GM18511 (cell line): Measurements from ENCODE around the gene FHL2.
"Not testable (repeated sequence)": the region's sequence is repeated elsewhere in the genome, so short reads cannot be mapped to it uniquely, and the experiment has no call there.

Source experiments
- ATAC-seq: cut with Tn5 transposase; IDR thresholded peaks from one replicate; pipeline ENCODE4 v1.9.1; 2021; ENCODE audit warnings: mild to moderate bottlenecking, moderate library complexity; ENCODE audit not compliant: unreplicated experiment

The FHL2 gene

GRCh38 chr2:105398336-105399206 lies at the start of gene FHL2:
TSS of gene FHL2 (minus strand) at chr2:105399051. CDS start at chr2:105386516, 12,535 bp downstream.
- peak; percentile 99 for ATAC-seq

DNA sequence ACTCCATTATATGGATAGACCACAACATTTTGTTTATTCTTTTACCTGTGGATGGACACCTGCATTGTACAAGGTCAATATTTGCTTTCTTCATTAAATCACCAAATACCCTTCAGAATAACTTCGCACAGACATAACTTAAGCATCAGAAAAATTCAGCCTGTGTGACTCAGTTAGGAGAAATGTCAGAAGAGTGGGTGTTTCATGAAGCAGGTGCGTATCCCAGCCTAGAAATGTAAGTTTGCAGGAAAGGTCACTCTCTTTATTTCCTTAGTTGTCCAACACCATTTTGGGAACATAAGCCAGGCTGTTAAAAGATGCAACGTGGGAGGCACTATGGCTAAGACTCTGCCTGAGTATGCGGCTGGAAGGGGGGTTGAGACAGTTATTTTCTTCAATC lies 48.6 kb upstream of the FHL2 start:
- ATAC-seq: no peak

GRCh38 chr2:105446501-105446900 lies 47.6 kb upstream of the FHL2 start:
- no peak for ATAC-seq

GRCh38 chr2:105445976-105446375 lies 47.1 kb upstream of the FHL2 start:
- ATAC-seq: no peak

- ATAC-seq: no peak
Measured at GRCh38 chr2:105445498-105445897, 46.6 kb upstream of the FHL2 start.

- no peak for ATAC-seq
Measured at GRCh38 chr2:105443617-105444598, 45.1 kb upstream of the FHL2 start.

DNA sequence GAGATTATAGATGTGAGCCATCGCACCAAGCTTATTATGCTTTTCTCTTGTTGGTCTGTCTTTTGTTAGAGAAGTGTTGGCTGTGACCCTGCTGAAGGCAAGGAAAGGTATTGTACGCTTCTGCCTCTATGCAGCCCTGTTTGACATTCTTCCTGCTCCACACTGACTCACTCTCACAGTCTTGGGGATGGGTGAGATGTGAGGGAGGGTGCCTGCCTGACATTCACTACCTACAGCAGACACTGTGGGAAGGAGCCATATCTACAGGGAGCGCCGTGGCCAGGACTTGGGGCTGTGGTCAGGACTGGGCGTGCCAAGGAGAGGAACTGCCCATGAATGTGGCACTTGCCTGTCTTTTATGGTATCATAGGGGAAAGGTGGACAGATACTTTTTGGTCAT lies 43.9 kb upstream of the FHL2 start:
- no peak for ATAC-seq

DNA sequence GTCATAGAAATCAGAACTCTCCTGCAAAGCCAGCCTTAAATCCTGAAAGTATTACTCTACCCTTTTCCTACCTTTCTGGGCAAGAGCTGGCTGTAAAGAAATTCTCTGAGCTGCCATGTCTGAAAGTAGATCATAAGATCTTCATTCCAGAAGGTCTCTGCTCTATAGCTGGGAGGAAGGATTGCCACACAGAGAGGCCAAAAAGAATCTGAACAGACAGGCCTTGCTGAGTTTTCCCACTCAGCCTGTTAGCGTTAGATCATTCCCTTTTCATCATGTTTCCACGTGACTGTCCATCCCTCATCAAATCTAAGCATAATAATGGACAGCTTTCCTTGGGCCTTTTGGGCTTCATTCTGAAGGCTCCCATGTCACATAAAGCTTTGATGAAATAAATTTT lies 43.2 kb upstream of the FHL2 start:
- ATAC-seq: no peak

GRCh38 chr2:105439141-105439540 lies 40.3 kb upstream of the FHL2 start:
- ATAC-seq: no peak

DNA sequence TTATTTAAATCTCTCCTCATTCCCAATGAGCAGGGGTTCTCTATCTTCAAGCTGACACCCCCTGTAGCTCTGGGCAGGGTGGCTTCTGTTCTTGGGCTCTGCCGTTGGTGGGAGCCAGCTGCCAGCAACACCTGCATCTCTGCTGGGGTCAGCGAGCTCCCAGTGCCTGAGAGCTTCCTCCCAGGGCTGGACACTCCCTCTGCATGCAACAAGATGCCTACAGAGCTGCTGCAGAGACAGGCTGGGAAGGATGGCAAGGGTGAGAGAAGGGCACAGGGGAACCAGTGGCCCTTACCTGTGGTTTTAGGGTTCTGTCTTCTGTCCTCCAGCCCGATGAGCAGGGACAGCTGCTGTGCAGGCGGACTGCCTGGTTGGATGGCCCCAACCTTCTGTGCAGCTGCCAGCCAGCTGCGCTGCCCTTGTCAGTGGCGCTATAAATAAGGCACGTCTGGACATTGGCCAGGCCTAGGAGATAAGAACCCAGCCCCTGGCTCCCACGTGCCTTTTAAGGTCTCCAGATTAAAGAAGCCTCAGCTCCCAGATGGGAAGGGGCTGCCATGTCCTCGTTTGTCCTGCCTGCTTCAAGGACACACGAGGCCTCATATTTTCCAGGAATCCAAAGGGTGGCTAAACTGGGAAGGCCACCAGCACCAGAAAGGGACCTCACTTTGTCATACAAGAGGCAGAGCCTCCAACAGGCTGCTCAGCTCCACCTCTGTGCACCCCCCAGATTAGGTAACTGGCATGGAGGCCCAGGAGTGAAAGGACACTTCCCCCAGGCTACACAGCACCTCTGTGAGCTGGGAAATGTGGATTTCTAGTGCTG lies 39.5 kb upstream of the FHL2 start:
- ATAC-seq: no peak

DNA sequence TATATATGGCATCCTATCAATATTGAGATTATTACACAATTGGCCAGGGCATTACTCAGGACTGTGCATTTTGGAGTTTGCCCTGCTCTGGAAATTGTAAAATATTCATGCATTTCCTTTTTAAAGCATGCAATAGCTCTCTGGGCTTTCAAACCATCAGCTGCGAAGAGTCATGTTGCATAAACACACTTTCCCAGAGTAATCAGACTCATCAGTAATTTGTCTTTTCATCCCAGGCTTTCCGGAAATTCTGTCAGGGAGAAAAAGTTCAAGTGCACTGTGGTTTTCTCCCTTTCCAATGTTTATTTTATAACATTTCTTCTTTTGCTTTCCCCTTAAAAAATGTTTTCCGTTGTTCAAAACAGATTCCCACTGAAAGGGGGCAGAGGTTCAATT lies 38.9 kb upstream of the FHL2 start:
- ATAC-seq: no peak

- no peak for ATAC-seq
Measured at GRCh38 chr2:105432749-105433148, 33.9 kb upstream of the FHL2 start.

DNA sequence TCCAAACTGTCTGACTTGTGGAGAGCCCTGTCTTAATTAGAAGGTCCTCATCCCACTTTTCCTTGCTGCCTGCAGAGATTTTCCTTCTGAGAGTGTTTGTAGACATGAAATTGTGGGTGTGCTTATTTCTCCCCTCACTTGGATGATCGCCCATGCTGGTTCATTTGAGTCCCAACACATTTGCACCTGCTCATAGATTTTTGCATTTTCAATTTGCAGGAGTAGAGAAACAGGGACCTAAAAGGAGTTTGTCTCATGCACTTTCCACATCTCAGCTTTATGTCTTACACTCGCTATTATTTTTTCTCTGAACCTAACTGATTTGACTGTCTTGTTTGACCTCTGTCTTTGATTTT lies 33.2 kb upstream of the FHL2 start:
- no peak for ATAC-seq

DNA sequence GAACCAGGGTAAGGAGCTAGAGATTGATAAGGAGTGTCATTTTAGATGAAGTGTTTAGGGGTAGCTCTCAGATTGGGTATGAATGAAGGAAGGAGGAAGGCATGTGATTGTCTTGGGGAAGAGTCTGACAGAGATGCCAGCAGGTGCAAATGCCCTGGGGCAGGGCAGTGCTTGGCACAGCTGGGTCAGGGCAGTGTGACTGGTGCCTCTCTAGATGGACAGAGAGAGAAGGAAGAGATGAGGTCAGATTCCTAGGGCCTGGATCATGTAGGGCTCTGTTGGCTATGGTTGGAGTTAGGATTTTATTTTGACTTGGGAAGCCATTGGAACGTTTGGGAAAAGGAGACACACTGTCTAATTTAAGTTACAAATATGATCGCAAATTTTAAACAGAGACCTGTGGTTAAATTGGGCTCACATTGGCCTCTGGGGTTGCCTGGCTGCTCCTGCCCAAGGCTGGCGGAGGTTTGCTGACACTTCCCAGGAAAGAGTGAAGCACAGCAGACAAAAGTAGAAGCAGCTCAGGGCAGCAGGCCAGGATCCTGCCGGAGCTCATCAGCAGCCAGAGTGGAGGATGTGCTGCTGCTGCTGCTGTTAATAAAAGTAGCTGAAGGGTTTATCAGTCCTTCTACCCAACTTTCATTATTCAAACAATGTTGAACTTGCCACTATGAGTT lies 32.7 kb upstream of the FHL2 start:
- ATAC-seq: no peak

GRCh38 chr2:105428387-105429018 lies 29.7 kb upstream of the FHL2 start:
- ATAC-seq: no peak

DNA sequence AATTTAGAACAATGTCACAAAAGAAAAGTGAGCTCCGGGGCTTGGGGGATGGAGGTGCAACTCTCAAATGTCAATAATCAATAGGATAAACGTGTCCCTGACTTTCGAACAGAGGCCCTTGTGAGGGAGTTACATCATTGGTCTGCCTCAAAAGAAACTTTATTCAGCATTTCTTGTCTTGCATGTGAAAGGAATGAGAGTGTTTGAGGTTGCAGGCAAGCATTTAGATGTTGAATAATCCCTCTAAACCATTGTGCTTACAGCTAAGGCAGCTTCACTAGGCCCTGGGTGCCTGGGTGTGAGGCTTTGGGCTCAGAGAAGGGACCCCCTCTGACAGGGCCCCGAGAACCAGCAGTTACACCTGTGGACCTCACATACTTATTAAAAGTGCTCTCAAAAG lies 28.6 kb upstream of the FHL2 start:
- ATAC-seq: no peak

- no peak for ATAC-seq
Measured at GRCh38 chr2:105426626-105427292, 27.9 kb upstream of the FHL2 start.

DNA sequence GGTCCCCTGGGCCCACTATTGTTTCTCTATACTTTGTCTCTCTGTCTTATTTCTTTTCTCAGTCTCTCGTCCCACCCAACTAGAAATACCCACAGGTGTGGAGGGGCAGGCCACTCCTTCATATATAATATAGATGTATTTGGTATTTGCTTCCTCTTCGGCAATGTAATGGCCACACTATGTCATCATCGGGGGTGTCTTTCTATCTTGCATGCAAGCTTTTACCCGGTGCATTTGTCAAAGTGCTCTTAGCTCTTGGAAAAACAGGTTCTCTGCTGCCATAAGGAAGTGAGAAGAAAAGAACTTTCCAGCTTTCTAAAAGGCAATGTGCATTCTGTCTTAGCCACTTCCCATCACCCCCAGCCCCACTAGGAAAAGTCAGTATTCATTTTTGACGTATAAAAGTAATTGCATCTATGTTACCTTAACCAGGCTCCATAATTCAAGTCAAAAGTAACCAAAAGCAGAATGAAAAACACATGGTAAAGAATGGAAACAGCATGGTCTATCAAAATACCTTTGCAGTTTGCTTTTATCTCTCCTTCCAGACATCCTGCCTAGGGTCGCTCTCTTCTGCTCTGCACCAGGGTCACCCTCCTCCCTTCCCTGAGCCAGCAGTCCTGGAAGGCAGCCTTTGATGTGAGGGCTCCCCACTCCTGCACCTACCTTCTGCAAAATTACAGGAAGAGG lies 27.2 kb upstream of the FHL2 start:
- ATAC-seq: no peak

GRCh38 chr2:105424836-105425235 lies 26.0 kb upstream of the FHL2 start:
- not testable (repeated sequence) for ATAC-seq
